Brain microvascular endothelial cell (primary cell): Measurements from ENCODE around the gene FEV.
"Not testable (repeated sequence)": the region's sequence is repeated elsewhere in the genome, so short reads cannot be mapped to it uniquely, and the experiment has no call there.

ENCODE experiments used
- DNase-seq: peaks from one replicate; pipeline ENCODE4 v3.0.0-alpha.2; 2020
- H3K27ac ChIP-seq: fragments of 250-450 bp; sonication (Bioruptor Pico); 2 replicates; pipeline ENCODE4 v1.5.1; 2020; ENCODE audit warnings: mild to moderate bottlenecking, moderate library complexity
- H3K27me3 ChIP-seq: fragments of 250-450 bp; sonication (Bioruptor Pico); replicated peaks from 2 replicates; pipeline ENCODE4 v1.5.1; 2020; ENCODE audit warnings: mild to moderate bottlenecking
- H3K36me3 ChIP-seq: fragments of 250-450 bp; sonication (Bioruptor Pico); replicated peaks from 2 replicates; pipeline ENCODE4 v1.5.1; 2020; ENCODE audit warnings: mild to moderate bottlenecking
- H3K4me3 ChIP-seq: 2 replicates; pipeline ENCODE4 v1.5.1; 2011; ENCODE audit warnings: low read depth, mild to moderate bottlenecking, control low read depth, low read length, moderate library complexity
- in situ Hi-C: cut with HindIII; loops from 2 replicates; pipeline ENCODE4 v1.10.0; 2017; ENCODE audit warnings: low sequenced_read_pairs, low pct_ligation_motif_present
- TF ChIP-seq, protein P1 (sequence below): IDR thresholded peaks from 2 replicates; pipeline ENCODE4 v1.5.1; 2011; ENCODE audit warnings: low read depth, mild to moderate bottlenecking, moderate library complexity, low read length, control low read depth, inconsistent platforms; ENCODE audit errors: missing control alignments

FEV gene

DNA sequence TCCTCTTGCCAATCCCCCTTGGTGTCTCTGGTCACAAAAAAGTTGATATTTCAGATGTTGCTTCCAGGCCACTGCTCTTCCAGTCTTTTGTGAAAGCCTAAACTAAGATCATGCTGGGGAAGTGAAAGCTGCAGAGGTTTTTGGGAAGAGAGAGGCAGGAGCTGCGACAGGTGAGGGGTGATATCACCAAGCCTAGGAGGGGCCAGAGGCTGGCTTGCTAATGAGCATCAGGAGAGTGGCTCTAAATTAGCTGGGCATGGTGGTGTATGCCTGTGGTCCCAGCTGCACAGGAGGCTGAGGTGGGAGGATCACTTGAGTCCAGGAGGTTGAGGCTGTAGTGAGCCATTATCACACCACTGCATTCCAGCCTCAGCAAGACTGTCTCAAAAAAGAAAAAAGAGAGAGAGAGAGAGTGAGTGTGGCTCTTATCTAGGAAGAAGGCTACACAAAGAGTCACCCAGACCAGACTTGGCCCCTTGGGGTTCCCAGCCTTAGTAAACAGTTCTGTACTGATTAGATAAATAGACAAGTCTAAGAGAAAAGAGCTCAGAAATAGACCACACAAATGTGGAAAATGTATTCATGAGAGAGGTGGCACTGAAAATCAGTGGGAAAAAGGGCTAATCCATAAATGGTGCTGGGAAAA lies 40.1 kb downstream of the FEV start:
- Histone ChIP-seq H3K4me3 (no peak overlapping the region), H3K27me3 (no peaks in the 10 kb centered on the region), H3K36me3 (no peaks in the 10 kb centered on the region), H3K27ac (no peak overlapping the region)
- in situ Hi-C loops: no loop called here
- no peak for DNase-seq
- TF ChIP-seq, protein P1, sequence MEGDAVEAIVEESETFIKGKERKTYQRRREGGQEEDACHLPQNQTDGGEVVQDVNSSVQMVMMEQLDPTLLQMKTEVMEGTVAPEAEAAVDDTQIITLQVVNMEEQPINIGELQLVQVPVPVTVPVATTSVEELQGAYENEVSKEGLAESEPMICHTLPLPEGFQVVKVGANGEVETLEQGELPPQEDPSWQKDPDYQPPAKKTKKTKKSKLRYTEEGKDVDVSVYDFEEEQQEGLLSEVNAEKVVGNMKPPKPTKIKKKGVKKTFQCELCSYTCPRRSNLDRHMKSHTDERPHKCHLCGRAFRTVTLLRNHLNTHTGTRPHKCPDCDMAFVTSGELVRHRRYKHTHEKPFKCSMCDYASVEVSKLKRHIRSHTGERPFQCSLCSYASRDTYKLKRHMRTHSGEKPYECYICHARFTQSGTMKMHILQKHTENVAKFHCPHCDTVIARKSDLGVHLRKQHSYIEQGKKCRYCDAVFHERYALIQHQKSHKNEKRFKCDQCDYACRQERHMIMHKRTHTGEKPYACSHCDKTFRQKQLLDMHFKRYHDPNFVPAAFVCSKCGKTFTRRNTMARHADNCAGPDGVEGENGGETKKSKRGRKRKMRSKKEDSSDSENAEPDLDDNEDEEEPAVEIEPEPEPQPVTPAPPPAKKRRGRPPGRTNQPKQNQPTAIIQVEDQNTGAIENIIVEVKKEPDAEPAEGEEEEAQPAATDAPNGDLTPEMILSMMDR: no peak

GRCh38 chr2:218931751-218932150 lies 53.2 kb downstream of the FEV start:
- H3K4me3 ChIP-seq, DNase-seq, H3K36me3 ChIP-seq, in situ Hi-C loops, H3K27ac ChIP-seq, H3K27me3 ChIP-seq: not testable (repeated sequence)
